K562 treated with DMSO at 1 percent for 12 hours (cell line): ENCODE measurements around the gene CRYBG1. TPM values are rescaled to one million over a fixed set of nuclear protein-coding genes. Genes with fewer than 3 reads are reported as not detected.

Experiments used
- total RNA-seq: library from RNA; unstranded; fragments of 300-600 nt; gene quantifications from 2 replicates; pipeline ENCODE4 v1.2.3, GENCODE V29; 2022; ENCODE audit not compliant: insufficient read depth

Gene CRYBG1, protein sequence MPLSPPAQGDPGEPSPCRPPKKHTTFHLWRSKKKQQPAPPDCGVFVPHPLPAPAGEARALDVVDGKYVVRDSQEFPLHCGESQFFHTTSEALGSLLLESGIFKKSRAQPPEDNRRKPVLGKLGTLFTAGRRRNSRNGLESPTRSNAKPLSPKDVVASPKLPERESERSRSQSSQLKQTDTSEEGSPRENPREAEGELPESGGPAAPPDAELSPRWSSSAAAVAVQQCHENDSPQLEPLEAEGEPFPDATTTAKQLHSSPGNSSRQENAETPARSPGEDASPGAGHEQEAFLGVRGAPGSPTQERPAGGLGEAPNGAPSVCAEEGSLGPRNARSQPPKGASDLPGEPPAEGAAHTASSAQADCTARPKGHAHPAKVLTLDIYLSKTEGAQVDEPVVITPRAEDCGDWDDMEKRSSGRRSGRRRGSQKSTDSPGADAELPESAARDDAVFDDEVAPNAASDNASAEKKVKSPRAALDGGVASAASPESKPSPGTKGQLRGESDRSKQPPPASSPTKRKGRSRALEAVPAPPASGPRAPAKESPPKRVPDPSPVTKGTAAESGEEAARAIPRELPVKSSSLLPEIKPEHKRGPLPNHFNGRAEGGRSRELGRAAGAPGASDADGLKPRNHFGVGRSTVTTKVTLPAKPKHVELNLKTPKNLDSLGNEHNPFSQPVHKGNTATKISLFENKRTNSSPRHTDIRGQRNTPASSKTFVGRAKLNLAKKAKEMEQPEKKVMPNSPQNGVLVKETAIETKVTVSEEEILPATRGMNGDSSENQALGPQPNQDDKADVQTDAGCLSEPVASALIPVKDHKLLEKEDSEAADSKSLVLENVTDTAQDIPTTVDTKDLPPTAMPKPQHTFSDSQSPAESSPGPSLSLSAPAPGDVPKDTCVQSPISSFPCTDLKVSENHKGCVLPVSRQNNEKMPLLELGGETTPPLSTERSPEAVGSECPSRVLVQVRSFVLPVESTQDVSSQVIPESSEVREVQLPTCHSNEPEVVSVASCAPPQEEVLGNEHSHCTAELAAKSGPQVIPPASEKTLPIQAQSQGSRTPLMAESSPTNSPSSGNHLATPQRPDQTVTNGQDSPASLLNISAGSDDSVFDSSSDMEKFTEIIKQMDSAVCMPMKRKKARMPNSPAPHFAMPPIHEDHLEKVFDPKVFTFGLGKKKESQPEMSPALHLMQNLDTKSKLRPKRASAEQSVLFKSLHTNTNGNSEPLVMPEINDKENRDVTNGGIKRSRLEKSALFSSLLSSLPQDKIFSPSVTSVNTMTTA (N-terminal part only)
- 0.67 TPM in 2 replicates for total RNA-seq

DNA sequence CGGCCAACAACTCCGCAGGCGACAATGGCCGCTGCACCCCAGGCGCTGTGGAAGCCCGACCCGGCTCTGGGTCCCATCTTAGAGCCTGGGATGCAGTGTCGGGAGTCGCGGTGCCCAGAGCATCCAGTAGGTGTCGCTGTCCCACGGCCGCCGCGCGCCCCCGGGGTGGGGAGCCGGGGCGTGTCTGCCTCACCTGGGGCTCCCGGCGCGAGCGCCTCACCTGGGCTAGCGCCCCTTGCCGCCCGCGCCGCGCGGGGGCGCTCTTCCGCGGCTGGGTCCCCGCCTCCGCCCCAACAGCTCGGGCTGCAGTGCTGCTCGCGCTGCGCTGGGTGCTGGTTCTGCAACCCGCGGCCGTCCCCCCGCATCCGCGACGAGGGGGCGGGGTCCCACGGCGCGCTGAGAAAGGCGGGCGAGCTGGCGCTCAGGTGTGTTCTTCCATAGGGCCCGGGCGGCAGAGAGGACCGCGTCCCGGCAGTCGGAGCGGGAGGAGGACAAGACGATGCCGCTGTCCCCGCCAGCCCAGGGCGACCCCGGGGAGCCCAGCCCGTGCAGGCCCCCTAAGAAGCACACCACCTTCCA lies at the start of gene CRYBG1:
TSS of gene CRYBG1 (plus strand) at position 308 of the 579 bp plus-strand sequence. CDS start at position 500, 192 bp downstream.

DNA sequence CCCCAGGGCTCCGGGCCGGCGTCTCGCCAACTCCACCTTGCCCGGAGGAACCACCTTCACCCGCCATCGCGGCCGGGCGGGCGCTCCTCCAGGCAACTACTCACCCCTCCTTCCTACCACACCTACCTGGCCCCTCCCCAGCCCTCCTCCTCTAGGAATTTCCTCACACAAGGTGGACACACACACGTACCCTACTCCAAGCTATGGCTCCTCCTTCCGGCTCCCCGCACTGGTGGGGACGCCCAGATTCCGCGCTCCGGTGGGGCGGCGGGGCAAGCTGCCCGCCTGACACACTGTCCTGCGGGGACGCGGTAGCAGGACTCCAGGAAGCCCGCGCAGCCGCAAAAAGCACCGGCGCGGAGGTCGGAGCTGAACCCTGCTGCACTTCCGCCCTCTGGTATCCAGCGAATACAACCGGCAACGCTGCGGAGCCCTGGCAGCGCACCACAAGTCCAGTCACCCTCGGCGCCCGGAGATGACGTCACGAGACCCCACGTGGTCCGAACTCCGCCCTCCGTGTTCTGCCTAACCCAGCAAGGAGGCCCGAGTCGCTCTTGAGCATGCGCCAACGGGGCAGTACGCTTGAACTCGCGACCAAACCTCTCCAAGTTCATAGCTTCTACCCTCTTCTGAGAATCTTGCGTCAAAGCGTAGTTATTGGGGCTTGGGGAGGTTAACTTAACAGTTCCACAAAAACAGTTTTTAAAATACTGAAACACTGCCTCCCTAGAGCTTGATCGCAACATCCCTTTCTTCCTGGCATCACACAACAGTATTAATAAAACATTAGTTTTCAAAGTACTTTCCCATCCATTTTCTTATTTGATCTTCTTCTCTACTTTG lies 35.0 kb upstream of the CRYBG1 start, which contains the start of gene ATG5:
TSS of gene ATG5 (minus strand) at position 425 of the 843 bp plus-strand sequence. CDS start 9,552 bp downstream, outside the sequence.

Other genes with a start within 250 kb of the CRYBG1 start
- 19.4 and 31.4 TPM in 2 replicates for gene ATG5, start 35.0 kb upstream of the CRYBG1 start, total RNA-seq